ENCODE measurements around the gene CYBRD1. TPM values are rescaled to one million over a fixed set of nuclear protein-coding genes. Genes with fewer than 3 reads are reported as not detected.

Gene CYBRD1
- 20.0 and 55.4 TPM in 2 replicates for total RNA-seq

GRCh38 chr2:171522052-171522787, at the start of gene CYBRD1:
Gene CYBRD1 (plus strand): TSS chr2:171522474. CDS start chr2:171522546, 72 bp downstream.

Other genes starting within 250 kb of the CYBRD1 start
- gene METTL8, start 88.5 kb upstream of the CYBRD1 start, total RNA-seq = 10.3 and 12.4 TPM in 2 replicates
- 15.0 and 16.0 TPM in 2 replicates for gene DCAF17, start 88.2 kb upstream of the CYBRD1 start, total RNA-seq
- 142 and 163 TPM in 2 replicates for gene DYNC1I2, start 165.0 kb downstream of the CYBRD1 start, total RNA-seq

Measured in endothelial cell of coronary artery (primary cell).